MM.1S (cell line): ENCODE measurements around the gene ATAD3C.

Source experiments
- EZH2 ChIP-seq: fragments of 300-600 bp; sonication (generic); optimal IDR thresholded peaks from 2 replicates; pipeline ENCODE3; 2017; ENCODE audit warnings: low read depth, mild to moderate bottlenecking, antibody characterized with exemption, low read length, mixed read lengths
- EZH2phosphoT487 ChIP-seq: fragments of 300-600 bp; sonication (generic); IDR thresholded peaks from 2 replicates; pipeline ENCODE4 v1.6.1; 2018; ENCODE audit warnings: antibody characterized with exemption, low read length
- TF ChIP-seq, protein P1 (sequence below): fragments of 300-600 bp; sonication (generic); IDR thresholded peaks from 2 replicates; pipeline ENCODE4 v1.5.1; 2016; ENCODE audit warnings: antibody characterized with exemption, low read length, mixed read lengths

DNA sequence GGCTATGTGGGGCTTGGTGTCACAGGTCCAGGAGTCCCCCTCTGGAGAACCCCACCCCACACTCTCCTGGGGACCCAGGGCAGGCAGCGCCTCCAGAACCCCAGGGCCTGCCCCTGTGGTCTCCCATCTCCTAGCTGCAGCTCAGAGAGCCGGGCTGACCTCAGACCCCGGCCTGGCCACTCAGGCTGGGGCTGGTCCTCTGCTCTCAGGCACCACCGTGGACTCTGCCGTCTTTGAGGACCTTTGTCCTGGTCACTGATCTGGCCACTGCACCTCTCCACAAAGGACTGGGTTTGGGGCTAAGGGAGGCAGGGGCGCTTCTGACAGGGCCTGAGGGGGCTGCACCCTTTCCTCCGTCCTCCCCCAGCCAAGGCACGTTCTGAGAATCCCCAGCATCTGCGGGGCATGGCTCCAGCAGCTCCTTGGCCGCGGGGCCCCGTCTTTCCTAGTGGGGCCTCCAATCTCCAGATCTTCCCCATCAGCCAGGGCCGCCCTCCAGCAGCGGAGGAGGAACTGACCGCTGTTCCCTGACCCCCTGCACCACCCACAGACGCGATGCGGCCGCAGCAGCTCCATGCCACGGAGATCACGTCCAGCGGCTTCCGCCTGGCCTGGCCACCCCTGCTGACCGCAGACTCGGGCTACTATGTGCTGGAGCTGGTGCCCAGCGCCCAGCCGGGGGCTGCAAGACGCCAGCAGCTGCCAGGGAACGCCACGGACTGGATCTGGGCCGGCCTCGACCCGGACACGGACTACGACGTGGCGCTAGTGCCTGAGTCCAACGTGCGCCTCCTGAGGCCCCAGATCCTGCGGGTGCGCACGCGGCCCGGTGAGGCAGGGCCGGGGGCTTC is 10.7 kb upstream of the ATAD3C start:
- TF ChIP-seq EZH2 (no peak), EZH2phosphoT487 (no peak)
- TF ChIP-seq, protein P1, sequence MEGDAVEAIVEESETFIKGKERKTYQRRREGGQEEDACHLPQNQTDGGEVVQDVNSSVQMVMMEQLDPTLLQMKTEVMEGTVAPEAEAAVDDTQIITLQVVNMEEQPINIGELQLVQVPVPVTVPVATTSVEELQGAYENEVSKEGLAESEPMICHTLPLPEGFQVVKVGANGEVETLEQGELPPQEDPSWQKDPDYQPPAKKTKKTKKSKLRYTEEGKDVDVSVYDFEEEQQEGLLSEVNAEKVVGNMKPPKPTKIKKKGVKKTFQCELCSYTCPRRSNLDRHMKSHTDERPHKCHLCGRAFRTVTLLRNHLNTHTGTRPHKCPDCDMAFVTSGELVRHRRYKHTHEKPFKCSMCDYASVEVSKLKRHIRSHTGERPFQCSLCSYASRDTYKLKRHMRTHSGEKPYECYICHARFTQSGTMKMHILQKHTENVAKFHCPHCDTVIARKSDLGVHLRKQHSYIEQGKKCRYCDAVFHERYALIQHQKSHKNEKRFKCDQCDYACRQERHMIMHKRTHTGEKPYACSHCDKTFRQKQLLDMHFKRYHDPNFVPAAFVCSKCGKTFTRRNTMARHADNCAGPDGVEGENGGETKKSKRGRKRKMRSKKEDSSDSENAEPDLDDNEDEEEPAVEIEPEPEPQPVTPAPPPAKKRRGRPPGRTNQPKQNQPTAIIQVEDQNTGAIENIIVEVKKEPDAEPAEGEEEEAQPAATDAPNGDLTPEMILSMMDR, result no peak
